Stimulated activated naive CD8-positive, alpha-beta T cell treated with anti-CD3 and anti-CD28 coated beads, Interleukin-15, Interleukin-2, amounts not matched to agents 100 ng/mL and 50 ng/mL, for 24 hours (primary cell): Measurements from ENCODE around the gene TENM4.

Experiments used
- H3K27ac Mint-ChIP-seq: one replicate; pipeline ENCODE4 v1.8.0; 2021; ENCODE audit warnings: mild to moderate bottlenecking, mixed read lengths
- H3K27me3 Mint-ChIP-seq: one replicate; pipeline ENCODE4 v1.8.0; 2021; ENCODE audit warnings: mixed read lengths
- H3K36me3 Mint-ChIP-seq: one replicate; pipeline ENCODE4 v1.8.0; 2021; ENCODE audit warnings: low read depth, mixed read lengths
- H3K4me1 Mint-ChIP-seq: one replicate; pipeline ENCODE4 v1.8.0; 2021; ENCODE audit warnings: low read depth, mixed read lengths
- H3K4me3 Mint-ChIP-seq: one replicate; pipeline ENCODE4 v1.8.0; 2021; ENCODE audit warnings: mild to moderate bottlenecking, mixed read lengths
- H3K9me3 Mint-ChIP-seq: one replicate; pipeline ENCODE4 v1.8.0; 2021; ENCODE audit warnings: mixed read lengths

TENM4 gene

DNA sequence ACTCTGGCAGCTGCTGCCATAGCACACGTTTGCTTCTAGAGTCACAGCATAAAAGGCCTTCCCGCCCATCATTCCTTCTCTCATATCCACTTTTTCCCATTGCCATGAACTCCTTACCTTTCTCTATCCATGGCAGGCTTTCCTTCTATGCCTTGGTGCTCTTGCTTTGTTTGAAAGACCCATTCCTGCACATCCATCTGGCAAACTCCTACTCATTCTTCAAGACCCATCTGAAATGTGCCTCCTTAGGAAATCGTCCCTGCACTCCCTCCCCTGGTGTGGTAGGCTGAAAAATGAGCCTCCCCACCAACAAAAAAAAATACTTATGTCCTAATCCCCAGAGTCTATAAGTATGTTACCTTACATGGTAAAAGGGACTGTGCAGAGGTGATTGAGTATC, 100.3 kb downstream of the TENM4 start:
- Mint-ChIP-seq H3K27me3 (no peaks in the 10 kb centered on the region), H3K4me1 (no peaks in the 10 kb centered on the region), H3K4me3 (no peak overlapping the region), H3K36me3 (no peaks in the 10 kb centered on the region), H3K9me3 (no peaks in the 10 kb centered on the region), H3K27ac (no peak overlapping the region)

DNA sequence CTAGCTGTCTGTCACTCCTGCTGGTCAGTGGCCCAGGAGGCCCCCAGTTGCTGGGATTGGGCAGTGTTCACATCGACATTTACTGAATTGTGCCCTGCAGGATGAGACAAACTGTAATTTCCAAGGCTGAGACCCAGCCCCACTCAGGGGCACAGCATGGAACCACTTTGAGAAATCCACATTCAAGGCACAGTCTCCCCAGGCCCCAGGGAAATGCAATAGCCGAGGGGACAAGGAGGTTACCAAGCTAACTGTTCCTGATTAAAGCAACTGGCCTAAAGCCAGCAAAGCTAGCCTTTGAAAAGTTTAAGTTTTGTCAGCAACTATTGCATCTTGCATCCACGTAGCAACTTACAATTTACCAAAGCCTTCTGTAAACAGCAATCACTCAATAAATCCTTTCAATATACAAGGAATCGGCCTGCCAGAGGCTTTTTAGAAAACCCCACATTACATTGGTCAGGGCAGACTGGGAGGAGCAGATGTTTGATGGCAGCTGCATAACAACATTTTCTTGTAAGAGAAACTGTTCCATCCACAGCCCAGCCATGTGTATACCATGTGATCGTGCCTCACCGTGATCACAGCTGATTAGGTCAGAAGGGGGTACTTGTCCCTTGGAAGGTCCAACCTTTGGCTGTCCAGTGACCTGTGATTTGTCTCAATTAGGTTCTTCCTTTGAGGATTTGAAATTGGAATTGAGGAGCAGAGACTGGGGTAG, 103.9 kb downstream of the TENM4 start:
- no peaks in the 10 kb centered on the region for H3K9me3 Mint-ChIP-seq
- H3K27me3 Mint-ChIP-seq, result no peaks in the 10 kb centered on the region
- H3K4me3 Mint-ChIP-seq, result no peak overlapping the region
- no peaks in the 10 kb centered on the region for H3K4me1 Mint-ChIP-seq
- no peaks in the 10 kb centered on the region for H3K36me3 Mint-ChIP-seq
- no peak overlapping the region for H3K27ac Mint-ChIP-seq

- Mint-ChIP-seq H3K9me3 (no peaks in the 10 kb centered on the region), H3K4me3 (no peak overlapping the region), H3K27ac (no peak overlapping the region), H3K36me3 (no peaks in the 10 kb centered on the region), H3K4me1 (no peaks in the 10 kb centered on the region), H3K27me3 (no peaks in the 10 kb centered on the region)
These were observed 105.1 kb downstream of the TENM4 start for GRCh38 chr11:79335681-79336080.

GRCh38 chr11:79333355-79333754, 107.5 kb downstream of the TENM4 start:
- H3K27me3 Mint-ChIP-seq, result peaks cover 3% of the 10 kb centered on the region
- H3K9me3 Mint-ChIP-seq, result no peaks in the 10 kb centered on the region
- no peaks in the 10 kb centered on the region for H3K4me1 Mint-ChIP-seq
- no peak overlapping the region for H3K4me3 Mint-ChIP-seq
- H3K36me3 Mint-ChIP-seq, result no peaks in the 10 kb centered on the region
- H3K27ac Mint-ChIP-seq, result no peak overlapping the region

DNA sequence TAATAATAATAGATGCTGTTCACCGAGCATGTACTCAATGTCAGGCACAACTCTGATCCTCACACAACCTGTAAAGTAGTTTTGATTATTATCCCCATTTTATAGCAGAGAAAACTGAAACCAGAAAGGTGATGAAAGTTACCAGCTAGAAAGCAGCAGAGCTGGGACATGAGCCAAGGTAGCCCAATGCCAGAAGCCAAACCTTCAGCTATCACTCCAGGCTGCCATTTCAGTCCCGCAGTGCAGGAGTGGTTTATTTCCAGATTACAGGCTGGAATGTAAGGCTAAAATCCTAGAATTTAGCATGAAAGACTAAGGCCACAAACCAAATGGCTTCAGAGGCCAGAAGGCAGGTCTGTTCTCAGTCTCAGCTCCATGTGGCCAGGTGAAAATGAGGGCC, 108.8 kb downstream of the TENM4 start:
- H3K9me3 Mint-ChIP-seq, result no peaks in the 10 kb centered on the region
- H3K27me3 Mint-ChIP-seq, result peaks cover 3% of the 10 kb centered on the region
- no peaks in the 10 kb centered on the region for H3K4me1 Mint-ChIP-seq
- no peak overlapping the region for H3K27ac Mint-ChIP-seq
- H3K36me3 Mint-ChIP-seq, result no peaks in the 10 kb centered on the region
- H3K4me3 Mint-ChIP-seq, result no peak overlapping the region

DNA sequence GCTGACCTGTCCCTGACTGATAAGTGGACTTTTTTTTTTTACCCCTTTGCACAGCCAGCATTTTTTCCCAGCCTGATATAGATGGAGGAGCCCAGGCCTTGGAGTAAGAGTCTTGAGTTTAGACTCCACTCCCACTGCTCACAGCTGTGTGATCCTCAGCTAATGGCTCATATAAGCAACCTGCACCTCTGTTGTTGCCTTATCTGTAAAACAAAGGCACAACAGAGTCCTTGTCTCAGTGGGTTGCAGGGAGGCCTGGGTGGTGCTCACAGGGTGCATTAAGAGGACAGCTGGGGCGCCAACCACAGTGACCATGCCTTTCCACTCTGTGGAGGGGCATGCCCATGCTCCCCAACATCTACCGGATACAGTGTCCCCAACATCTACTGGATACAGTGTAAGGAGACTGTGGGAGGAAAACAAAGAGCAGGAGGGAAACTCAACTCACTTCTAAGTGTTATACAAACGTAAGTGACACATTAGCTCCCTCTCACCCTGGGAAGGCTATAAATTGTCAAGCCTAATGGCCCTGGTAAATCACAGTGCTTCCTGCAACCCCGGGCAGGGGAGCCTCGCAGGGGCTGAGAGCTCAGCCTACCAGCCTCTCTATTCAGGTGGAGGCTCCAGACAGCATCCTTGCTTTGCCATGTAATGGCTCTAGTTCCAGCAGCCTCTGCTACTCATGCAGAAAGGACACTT, 109.5 kb downstream of the TENM4 start:
- H3K27ac Mint-ChIP-seq, result no peak overlapping the region
- H3K27me3 Mint-ChIP-seq, result peaks cover 6% of the 10 kb centered on the region
- no peaks in the 10 kb centered on the region for H3K4me1 Mint-ChIP-seq
- H3K4me3 Mint-ChIP-seq, result no peak overlapping the region
- no peaks in the 10 kb centered on the region for H3K36me3 Mint-ChIP-seq
- H3K9me3 Mint-ChIP-seq, result peaks cover 3% of the 10 kb centered on the region

- H3K9me3 Mint-ChIP-seq, result peaks cover 6% of the 10 kb centered on the region
- no peak overlapping the region for H3K27ac Mint-ChIP-seq
- no peak overlapping the region for H3K4me3 Mint-ChIP-seq
- no peaks in the 10 kb centered on the region for H3K4me1 Mint-ChIP-seq
- H3K27me3 Mint-ChIP-seq, result peaks cover 8% of the 10 kb centered on the region
- no peaks in the 10 kb centered on the region for H3K36me3 Mint-ChIP-seq
These were observed 110.2 kb downstream of the TENM4 start for GRCh38 chr11:79330651-79331050.

DNA sequence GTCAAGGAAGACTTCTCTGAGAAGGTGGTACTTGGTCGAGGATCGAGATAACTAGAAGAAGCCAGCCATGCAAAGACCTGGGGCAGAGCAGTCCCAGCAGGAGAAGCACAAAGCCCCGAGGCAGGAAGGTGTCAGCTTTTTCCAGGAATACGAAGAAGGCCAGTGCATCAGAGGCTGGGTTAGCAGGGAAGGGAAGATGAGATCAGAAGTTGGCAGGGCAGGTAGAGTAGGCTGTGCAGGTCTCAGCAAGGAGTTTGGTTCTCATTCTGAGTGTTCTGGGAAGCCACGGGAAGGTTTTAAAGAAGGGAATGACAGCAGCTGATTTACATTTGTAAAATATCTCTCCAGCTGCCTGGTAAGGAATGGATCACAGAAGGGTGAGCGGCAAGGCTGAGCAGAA, 111.3 kb downstream of the TENM4 start:
- Mint-ChIP-seq H3K27ac (no peak overlapping the region), H3K27me3 (peaks cover 8% of the 10 kb centered on the region), H3K36me3 (no peaks in the 10 kb centered on the region), H3K4me3 (no peak overlapping the region), H3K9me3 (peaks cover 6% of the 10 kb centered on the region), H3K4me1 (no peaks in the 10 kb centered on the region)

DNA sequence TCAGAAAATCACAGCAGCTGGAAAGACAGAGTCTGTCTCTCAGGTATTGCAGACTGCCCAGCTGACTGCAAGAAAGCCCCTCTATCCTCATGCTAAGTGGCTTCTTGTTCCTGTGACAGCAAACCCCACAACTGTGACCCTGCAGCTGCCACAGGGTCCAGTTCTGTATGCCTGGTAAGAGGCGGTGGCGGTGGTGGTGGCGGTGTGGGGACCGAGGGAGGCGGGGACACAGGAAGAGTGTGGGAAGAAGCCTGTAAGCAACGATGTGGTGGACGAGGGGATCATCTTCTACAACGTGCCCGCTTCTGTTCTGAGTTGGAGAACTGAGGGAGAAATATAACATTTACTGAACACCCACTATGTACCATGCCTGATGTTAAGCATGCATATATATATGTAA, 112.4 kb downstream of the TENM4 start:
- Mint-ChIP-seq H3K4me1 (no peaks in the 10 kb centered on the region), H3K4me3 (no peak overlapping the region), H3K9me3 (peaks cover 6% of the 10 kb centered on the region), H3K27ac (no peak overlapping the region), H3K36me3 (no peaks in the 10 kb centered on the region), H3K27me3 (peaks cover 8% of the 10 kb centered on the region)

DNA sequence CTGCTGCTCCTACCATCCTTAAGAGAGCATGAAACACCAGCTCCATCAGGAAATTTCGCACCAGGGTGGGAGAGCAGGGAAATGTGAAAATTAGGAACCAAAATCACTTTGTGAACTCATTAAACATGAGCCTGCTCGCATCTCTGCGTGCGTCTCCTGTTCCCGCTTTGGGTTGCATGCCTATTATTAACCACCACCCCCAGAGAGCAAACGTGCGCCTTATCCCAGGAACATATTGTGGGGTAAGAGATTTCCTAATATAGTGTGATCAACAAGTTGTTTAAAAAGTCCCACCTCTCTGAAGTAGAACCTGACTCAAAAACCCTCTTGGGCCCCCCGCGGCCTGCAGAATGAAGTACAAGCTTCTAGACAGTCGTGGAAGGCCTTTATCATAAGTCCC, 115.0 kb downstream of the TENM4 start:
- Mint-ChIP-seq H3K27me3 (peaks cover 8% of the 10 kb centered on the region), H3K36me3 (no peaks in the 10 kb centered on the region), H3K4me3 (no peak overlapping the region), H3K4me1 (no peaks in the 10 kb centered on the region), H3K9me3 (peaks cover 6% of the 10 kb centered on the region), H3K27ac (no peak overlapping the region)

GRCh38 chr11:79321263-79321662, 119.6 kb downstream of the TENM4 start:
- Mint-ChIP-seq H3K36me3 (no peaks in the 10 kb centered on the region), H3K9me3 (peaks cover 2% of the 10 kb centered on the region), H3K27me3 (peaks cover 2% of the 10 kb centered on the region), H3K4me1 (no peaks in the 10 kb centered on the region), H3K27ac (no peak overlapping the region), H3K4me3 (no peak overlapping the region)

- Mint-ChIP-seq H3K4me1 (no peaks in the 10 kb centered on the region), H3K4me3 (no peak overlapping the region), H3K36me3 (no peaks in the 10 kb centered on the region), H3K9me3 (peaks cover 4% of the 10 kb centered on the region), H3K27ac (no peak overlapping the region), H3K27me3 (peaks cover 4% of the 10 kb centered on the region)
These were observed 125.7 kb downstream of the TENM4 start for GRCh38 chr11:79314906-79315689.

- H3K9me3 Mint-ChIP-seq, result peaks cover 4% of the 10 kb centered on the region
- no peak overlapping the region for H3K4me3 Mint-ChIP-seq
- H3K4me1 Mint-ChIP-seq, result no peaks in the 10 kb centered on the region
- H3K36me3 Mint-ChIP-seq, result no peaks in the 10 kb centered on the region
- peaks cover 4% of the 10 kb centered on the region for H3K27me3 Mint-ChIP-seq
- H3K27ac Mint-ChIP-seq, result no peak overlapping the region
These were observed 127.3 kb downstream of the TENM4 start for GRCh38 chr11:79313530-79313913.

DNA sequence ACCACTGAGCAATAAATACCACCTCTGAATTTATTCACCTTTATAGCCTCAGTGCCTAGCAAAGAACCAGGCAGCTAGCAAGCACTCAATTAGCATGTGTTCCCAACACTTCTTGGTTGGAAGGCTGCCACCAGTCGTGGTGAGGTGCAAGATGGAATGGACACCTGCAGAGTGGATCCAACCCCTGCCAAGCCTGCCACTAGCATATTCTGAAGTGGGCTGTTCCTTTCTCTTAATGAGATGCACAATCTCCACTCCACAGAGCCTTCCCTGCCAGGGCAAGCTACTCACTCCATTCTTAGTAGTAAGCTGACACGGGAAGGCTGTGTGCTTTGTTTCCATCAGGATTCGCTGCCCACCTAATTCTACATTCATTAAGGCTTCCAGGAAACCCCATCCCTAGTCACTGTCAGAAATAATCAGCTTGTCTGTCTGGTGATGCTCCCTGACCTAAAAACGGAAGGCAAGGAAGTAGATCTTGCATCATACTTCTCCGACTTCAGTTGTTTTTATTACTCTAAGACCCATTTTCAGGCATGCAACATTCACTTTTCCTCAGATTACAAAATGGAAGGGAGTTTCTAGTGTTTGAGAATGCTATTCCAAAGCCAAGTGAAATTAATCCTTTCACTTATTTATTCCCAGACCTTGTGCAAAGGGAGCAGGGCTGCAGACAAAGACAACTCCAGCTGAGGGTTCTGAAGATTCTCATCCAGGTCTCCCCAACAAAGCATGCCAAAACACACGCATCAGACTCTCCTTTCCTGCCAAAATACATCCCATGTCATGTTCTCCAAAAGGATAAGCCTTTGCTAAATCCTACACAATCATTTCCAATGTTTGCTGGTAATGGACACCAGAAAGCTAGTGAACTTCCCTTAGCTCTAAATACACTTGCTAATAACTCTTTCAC, 128.0 kb downstream of the TENM4 start:
- H3K27me3 Mint-ChIP-seq, result peaks cover 4% of the 10 kb centered on the region
- no peak overlapping the region for H3K4me3 Mint-ChIP-seq
- no peaks in the 10 kb centered on the region for H3K36me3 Mint-ChIP-seq
- H3K4me1 Mint-ChIP-seq, result no peaks in the 10 kb centered on the region
- no peak overlapping the region for H3K27ac Mint-ChIP-seq
- peaks cover 4% of the 10 kb centered on the region for H3K9me3 Mint-ChIP-seq
